ENCODE results near the gene CST8.

DNA sequence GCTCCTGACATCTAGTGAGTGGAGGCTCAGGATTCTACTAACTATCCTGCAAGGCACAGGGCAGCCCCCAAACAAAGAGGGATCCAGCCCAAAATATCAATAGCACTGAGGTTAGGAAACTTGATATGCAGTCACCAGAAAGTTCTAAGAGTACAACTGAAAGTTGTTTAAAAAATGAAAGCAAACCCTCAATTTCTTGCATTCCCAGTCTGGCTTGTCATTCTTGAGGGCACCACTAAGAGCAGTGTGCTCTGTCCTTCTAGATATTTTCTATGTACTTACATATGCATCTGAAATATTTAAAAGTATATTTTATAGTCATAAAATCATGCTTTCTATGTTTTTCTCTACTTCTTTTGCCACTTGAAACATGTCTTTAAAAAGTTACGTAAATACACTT, 35.9 kb downstream of the CST8 start:
- TF ChIP-seq TEAD4 (IDR thresholded peaks at IDR 0.05; ENCODE audit: borderline replicate concordance, insufficient read depth), result no peak
- TF ChIP-seq, protein P1, sequence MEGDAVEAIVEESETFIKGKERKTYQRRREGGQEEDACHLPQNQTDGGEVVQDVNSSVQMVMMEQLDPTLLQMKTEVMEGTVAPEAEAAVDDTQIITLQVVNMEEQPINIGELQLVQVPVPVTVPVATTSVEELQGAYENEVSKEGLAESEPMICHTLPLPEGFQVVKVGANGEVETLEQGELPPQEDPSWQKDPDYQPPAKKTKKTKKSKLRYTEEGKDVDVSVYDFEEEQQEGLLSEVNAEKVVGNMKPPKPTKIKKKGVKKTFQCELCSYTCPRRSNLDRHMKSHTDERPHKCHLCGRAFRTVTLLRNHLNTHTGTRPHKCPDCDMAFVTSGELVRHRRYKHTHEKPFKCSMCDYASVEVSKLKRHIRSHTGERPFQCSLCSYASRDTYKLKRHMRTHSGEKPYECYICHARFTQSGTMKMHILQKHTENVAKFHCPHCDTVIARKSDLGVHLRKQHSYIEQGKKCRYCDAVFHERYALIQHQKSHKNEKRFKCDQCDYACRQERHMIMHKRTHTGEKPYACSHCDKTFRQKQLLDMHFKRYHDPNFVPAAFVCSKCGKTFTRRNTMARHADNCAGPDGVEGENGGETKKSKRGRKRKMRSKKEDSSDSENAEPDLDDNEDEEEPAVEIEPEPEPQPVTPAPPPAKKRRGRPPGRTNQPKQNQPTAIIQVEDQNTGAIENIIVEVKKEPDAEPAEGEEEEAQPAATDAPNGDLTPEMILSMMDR (IDR thresholded peaks at IDR 0.05), result no peak

Data from SK-N-SH (cell line).